ENCODE measurements around the gene NME7.
"Not testable (repeated sequence)": the region's sequence is repeated elsewhere in the genome, so short reads cannot be mapped to it uniquely, and the experiment has no call there.

NME7 gene

DNA sequence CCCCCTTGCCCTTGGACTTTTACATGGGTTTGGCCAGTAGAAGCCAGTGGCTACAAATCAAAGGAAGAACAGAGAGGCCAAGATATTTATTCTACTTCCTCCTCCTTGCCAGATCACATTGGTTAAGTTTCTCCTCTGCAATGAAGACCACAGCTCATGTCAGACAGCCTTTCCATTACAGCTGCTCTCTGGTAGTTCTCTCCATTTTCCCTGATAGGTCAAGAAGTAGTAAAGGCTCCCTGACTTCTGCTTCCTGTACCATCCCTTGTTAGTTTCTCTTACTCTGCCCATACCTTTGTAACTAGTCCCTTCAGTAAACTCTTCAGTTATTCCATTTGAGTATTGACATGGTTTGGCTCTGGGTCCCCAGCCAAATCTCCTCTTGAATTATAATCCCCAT is 27.8 kb downstream of the NME7 start:
- no peak for DNase-seq

DNA sequence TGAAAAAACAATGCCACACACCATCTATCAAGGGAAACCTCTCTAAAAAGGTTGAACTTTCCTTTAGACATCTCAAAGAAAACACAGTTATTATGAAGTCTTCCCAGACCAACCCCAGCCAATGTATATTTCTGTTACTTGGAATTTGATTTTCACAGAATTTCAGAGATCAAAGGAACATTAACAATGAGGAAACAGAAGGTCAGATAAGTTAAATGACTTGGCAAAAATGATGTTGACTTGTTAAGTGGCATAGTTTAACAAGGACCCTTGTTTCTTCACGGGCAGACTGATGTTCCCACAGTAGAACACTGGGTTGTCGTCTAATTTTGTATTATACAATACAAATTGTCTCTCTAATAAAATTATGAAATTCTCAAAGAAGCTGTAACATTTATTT is 29.0 kb downstream of the NME7 start:
- DNase-seq = no peak

DNA sequence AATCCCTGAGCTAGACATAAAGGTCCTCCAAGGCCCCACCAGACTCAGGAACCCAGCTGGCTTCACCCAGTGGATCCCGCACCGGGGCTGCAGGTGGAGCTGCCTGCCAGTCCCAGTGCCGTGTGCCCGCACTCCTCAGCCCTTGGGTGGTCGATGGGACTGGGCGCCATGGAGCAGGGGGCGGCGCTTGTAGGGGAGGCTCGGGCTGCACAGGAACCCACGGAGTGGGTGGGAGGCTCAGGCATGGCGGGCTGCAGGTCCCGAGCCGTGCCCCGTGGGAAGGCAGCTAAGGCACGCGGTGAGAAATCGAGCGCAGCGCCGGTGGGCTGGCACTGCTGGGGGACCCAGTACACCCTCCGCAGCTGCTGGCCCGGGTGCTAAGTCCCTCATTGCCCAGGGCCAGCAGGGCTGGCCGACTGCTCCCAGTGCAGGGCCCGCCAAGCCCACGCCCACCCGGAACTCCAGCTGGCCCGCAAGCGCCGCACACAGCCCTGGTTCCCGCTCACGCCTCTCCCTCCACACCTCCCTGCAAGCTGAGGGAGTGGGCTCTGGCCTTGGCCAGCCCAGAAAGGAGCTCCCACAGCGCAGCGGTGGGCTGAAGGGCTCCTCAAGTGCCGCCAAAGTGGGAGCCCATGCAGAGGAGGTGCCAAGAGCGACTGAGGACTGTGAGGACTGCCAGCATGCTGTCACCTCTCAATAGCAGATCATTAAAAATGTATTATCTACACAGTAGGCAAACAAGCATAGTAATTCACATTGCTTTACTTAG is 30.5 kb downstream of the NME7 start:
- not testable (repeated sequence) for DNase-seq

DNA sequence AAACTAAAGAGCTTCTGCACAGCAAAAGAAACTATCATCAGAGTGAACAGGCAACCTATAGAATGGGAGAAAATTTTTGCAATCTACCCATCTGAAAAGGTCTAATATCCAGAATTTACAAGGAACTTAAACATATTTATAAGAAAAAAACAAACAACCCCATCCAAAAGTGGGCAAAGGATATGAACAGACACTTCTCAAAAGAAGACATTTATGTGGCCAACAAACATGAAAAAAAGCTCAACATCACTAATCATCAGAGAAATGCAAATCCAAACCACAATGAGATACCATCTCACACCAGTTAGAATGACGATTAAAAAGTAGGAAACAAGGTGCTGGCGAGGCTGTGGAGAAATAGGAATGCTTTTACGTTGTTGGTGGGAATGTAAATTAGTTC is 32.9 kb downstream of the NME7 start:
- DNase-seq = not testable (repeated sequence)

DNA sequence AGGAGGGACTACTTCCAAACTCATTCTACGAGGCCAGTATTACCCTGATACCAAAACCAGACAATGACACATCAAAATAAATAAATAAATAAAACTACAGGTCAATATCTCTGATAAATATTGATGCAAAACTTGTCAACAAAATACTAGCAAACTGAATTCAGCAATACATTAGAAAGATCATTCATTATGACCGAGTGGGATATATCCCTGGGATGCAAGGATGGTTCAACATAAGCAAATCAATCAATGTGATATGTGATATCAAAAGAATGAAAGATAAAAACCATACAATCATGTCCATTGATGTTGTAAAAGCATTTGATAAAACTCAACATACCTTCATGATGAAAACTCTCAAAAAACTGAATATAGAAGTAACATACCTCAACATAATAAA is 36.7 kb downstream of the NME7 start:
- DNase-seq = no peak

DNA sequence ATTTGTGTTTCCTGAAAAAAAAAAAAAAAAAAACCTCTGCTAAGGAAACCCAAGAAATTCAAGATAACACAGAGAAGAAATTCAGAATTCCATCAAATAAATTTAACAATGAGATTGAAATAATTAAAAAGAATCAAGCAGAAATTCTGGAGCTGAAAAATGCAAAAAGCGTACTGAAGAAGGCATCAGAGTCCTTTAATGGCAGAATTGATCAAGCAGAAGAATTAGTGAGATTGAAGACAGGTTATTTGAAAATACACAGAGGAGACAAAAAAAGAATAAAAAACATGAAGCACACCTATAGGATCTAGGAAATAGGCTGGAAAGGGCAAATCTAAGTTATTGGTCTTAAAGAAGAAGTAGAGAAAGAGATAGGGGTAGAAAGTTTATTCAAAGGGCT is 38.2 kb downstream of the NME7 start:
- DNase-seq = no peak

DNA sequence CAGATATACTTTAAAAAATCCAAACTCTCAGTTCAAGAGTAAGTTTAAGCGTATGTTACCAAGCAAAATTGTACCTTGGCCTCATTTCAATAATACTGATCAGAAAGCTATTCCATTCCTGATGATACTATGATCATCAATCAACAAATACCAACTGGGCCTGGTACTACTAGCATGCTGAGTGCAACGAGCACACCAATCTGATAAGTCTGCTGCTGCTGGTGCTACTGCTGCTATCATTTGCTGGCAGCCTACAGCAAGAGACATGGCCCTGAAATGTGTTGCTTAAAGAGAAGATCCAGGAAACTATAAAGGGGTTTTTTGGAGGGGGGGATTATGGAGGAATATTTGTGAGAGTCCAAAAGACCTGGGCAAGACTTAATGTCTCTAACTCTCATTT is 39.7 kb downstream of the NME7 start:
- DNase-seq = no peak

DNA sequence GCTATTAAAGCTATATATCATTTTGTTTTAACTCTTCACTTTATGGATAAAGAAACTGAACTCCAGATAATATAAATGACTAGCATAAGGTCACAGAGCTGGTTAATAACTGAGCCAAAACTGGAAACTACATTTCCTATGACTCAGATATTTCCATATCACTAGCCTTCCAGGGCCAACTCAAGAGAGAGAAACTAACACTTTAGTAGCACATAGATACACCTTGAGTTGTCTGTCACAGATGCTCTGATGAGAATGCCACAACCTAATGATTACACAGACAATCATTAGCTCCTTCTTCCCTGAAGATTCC is 40.7 kb downstream of the NME7 start:
- no peak for DNase-seq

DNA sequence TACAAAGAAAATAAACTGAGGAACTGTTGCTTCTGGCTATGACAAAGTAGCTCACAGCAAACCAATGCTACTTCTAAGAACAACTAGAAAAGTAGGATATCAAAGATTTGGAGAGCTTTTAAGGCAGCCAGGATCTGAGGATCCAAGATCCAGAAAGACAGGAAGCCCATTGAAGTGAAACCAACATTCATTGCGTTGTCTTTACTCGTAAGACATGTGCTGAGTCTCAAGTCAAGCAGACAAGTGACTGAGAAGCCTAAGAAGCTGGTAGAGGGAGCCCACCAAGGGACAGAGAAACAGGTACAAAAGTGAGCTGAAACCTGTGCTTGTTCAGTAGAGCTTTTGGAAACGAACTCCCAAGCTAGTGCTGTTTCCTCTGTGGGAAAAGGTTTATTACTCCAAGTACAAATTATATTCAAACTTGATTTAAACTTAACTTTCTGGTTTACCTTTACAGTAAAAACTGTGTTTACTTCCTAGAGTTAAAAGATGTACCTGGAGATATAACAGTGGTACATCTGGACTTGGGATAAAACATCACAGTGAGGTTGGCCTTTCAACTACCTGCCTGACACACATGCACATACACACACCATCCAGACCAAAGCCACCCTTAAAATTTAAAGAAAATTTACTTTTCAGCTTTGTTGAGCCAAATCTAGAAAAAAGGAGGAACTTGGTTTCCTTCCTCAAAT is 41.2 kb downstream of the NME7 start:
- no peak for DNase-seq

DNA sequence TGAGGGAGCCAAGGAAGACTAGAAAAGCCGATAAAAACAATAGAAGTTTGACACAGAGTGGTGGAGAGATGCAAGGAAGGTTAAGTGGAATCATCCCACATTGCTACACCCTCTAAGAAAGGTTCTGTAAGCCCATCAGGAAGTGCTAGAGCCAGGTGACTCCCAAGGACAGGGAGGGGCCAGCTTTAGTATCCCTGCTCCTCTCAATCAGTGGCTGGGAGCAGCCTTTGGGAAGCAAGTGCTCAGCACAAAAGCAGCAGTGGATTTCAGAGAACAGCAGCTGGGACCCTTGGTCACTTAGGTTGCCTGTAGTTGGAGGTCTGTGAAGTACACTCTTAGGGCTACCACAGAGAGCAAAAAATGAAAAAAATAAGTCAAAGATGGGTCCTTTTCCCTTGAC is 42.5 kb downstream of the NME7 start:
- no peak for DNase-seq

DNA sequence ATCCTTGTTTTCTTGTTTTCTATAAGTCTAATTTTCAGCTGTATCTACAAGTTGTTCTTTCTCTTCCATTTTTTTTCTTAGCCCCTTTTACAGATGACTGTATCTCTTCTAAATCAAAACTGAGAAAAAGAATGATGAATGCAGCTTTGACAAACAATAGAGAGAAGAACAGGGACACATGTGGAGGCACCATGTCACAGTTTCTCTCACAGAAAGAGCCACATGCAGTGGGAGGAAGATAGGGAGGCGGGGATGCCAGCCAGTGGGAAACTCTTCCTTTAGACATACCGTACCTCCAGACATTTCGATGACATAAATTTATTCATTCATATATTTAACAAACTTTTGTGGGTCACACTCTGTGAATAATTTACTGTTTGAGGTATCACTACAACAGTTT is 45.5 kb downstream of the NME7 start:
- DNase-seq = no peak

DNA sequence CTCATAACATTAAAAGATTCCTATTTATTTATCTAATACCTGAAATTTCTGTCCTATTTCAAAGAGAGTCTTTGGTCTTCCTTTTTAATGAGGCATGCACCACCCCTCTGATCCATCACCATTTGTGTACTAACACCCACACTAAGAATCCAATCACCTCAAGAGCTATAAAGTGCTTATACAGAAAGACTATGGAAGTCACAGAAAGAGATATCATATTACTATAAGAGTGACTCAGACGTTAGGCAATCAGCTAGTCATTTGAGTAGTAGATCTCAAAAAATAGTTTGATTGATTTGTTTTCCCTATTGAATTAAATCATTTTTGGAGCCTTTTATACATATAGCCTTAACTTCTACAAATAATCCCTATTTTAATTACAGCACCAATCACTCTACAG is 46.1 kb downstream of the NME7 start:
- no peak for DNase-seq

DNA sequence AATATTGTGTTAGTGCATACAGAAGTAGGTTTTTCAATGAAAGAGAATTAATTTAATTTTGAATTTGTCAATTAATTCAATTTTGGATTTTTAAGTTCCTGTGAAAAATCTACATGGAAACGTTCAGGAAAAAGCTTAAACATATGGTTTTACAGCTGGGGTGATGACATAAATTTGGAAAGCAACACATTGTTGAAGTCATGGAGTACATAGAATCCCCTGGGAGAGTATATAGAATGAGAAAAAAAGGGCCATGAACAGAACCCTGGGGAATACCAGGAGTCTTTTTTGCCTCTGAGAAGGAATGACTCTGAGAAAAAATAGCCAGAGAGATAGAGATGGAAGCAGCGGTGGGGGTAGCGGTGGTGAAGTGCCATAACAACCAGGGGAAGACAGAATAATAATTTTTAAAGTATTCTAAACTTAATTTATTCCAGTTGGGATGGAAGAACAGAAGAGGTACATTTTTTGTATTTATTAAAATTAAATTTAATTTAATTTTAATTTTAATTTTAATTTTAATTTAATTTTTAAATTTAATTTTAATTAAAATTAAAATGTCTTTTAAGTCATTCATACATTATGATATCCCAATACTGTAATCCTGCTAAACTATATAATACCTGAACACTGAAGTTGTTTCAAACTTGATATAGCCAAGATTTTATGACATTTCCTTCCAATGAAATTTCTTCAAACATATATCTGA is 48.9 kb downstream of the NME7 start:
- DNase-seq = no peak

DNA sequence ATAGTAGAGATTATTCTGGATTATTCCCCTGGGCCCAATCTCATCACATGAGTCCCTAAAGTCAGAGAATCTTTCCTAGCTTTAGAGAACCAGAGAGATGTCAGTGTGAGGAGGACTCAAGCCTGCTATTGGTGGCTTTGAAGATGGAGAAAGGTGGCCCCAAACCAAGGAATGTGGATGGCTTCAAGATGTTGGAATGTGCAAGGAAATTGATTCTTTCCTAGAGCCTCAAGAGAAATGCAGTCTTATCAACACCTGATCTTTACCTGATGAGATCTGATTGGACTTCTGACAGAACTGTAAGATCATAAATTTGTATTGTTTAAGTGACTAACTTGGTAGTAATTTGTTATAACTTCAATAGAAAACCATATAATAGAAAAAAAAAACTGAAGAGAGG is 51.0 kb downstream of the NME7 start:
- no peak for DNase-seq

DNA sequence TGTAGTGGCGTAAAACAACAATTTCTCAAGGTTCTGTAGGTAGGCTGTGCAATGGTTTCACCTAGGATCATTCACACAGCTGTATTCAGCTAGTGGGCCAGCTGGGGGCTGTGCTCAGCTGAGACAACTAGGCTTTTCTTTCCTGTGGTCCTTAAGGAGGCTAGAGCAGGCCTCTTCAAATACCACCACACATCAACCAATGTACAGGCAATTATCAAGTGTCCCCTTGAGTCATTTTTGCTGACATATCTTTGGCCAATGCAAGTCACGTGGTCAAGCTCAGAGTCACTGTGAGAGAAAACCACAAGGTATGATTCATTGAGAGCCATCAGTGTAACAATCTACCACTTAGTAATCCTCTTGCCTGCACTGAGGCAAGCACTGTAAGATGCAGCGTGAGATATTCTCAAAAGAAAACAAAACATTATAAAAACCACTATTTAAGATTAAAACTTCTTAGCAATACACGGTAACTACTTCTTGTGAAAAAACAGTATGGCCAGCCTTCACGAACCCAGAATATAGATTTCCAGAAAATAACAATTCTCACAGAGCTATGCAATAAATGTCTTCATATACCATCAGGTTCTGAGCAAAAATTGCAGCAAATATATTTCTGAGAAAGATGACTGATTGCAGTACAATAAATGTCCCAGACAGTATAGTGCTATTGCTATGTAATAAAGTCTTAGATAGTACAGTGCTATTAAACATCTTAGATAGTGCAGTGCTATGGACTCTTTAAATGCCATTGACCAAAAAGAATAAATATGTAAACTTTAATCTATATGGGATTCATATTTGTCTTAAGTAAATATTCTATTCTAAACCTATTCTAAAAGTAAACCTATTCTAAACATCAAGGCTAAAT is 55.3 kb downstream of the NME7 start:
- peak; percentile 92 for DNase-seq

DNA sequence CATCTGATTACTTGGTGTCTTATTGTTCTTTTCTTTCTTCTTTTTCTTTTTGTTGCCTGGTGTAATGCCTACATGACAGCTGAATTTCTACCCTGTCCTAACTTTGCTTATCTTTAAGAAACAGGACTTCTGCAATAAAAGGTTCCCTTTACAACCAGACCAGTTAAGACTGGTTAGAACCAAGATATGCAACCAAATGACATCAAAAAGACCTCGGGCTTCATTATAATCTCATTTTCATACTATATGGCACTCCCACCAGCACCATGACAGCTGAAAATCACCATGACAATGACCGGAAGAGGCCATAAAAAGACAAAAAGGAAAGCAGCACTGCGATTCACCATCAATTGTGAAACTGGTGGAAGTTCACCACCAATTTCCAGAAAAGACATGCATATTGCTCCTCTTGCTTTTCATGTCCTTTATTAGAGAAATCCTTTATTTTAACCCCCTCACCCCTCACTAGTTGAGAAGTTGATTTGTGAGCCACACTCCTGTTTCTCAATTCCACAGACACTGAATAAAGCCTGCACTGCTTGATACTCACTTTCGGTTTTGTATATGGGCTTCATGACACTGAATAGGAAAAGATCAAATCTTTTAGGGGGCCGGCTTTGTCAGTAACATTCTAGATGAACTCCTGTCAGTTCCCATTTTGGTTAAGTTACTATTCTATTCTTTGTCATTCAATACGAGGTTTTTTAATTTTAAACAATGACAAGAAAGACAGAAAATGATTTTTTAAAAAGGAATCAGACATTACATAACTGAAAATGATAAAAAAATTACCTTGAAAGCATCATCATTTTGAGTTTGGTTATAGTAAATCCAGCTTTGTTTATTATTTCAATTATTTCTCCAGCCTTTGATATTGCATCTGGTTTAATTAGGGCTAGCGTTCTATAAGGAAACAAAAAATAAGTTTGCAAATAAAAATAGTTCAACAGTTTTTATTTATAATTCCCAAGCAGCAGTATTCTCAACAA is 58.1 kb downstream of the NME7 start:
- DNase-seq = no peak

DNA sequence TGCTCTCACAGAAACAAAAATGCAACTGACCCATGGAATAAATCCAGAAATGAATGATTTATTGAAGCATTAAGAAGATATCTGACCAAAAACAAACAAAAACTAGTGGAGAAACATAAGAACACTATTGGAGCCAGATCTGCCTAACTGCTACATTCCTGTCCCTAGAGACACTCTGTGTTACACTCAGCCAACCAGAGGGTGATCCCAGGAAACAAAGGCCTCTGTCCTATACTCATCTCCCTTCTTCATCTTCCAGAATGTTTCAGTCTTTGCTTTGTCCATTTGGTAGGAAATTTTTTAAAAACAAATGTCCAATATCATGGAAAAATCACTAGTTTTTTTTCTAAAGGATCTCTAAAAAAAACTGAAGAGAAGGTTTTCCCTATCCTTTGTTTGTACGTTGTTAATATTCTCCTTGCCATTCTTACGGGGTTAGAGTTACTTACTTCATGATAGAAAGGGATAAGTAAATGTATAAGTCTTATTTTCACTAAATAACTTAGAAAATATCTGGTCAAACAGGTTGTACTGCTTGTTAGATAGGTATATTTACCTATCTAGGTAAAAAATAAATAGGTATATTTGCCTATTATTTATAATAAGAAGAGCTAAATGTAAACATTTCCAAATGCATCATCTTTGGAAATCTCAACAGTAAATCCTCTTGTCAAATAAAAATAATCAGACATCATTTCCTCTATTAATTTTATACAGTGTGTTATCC is 59.1 kb downstream of the NME7 start:
- no peak for DNase-seq

DNA sequence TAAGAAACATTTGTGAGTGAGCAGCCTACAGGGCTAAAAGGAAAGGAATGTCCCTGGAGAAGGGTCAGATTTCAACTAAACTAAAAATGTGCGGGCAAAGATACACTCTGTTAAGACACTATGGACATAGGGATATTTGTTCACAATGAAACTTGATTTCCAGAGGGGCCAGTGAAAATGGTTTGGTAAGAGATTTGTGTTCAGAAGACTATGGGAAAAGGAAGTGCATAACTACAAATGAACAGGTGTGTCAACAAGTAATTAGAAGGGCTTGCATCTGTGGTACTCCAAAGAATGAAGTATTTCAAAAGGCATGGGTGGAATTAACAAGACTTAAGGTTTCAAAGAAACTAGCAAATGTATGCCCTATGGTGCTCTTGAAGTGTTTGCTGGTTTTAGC is 60.4 kb downstream of the NME7 start:
- DNase-seq = no peak

DNA sequence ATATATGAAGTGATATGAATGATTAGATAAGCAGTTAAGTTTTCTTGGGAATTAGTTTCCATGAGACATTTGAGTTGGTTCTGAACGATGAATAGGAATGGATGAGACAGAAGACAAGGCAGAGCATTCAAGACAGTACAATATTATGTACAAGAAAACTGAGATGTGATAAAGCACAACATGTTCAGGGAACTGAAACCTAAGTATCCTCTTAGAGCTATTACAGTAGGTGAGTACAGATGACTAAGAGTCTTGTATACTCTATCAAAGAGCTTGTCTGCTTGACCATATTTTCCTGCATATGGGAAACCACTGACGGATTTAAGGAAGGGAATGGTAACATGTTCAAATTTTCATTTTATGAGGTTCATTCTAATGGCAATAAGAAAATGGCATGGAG is 61.6 kb downstream of the NME7 start:
- no peak for DNase-seq

DNA sequence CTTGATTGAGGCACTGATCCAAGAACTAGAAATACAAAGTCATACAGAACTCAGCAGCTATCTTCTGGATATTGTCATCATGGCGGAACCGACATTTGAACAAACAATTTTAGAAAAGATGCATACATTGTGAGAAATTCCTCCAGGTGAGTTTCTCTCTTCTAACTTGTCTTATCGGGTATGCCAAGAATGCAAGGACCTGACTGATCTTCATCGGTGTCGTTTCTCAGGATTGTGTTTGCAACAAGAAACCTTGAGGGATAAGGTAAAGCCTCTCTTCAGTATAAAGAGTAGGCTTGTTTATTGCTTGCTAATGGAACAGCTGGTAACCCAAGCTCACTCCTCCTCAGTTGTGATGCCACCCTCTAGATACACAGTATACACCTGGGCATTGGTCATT is 62.2 kb downstream of the NME7 start:
- DNase-seq = no peak

DNA sequence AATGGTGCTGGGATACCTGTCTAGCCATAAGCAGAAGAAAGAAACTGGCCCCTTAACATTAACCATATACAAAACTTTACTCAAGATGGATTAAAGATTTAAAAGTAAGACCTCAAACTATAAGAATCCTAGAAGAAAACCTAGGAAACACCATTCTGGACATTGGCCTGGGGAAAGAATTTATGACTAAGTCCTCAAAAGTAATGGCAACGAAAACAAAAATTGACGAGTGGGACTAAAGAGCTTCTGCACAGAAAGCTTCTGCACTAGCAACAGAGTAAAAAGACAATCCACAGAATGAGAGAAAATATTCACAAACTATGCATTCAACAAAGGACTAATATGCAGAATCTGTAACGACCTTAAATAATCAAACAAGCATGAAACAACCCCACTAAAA is 66.7 kb downstream of the NME7 start:
- DNase-seq = no peak

Measured in DMS79 treated with DMSO at 0.1 percent for 48 hours (cell line).